ENCODE results near the gene TALDO1. TPM values are rescaled to one million over a fixed set of nuclear protein-coding genes. Genes with fewer than 3 reads are reported as not detected.

Gene TALDO1
- total and polyA plus RNA-seq, 10 of the 15 experiments (the other 5 are each of a cell fraction or from before 2014, with no cell fraction given), result 121 to 302 (median 182) TPM

GRCh38 chr11:779955-780532, 32.8 kb downstream of the TALDO1 start (continued):
- TF ChIP-seq, protein P1, sequence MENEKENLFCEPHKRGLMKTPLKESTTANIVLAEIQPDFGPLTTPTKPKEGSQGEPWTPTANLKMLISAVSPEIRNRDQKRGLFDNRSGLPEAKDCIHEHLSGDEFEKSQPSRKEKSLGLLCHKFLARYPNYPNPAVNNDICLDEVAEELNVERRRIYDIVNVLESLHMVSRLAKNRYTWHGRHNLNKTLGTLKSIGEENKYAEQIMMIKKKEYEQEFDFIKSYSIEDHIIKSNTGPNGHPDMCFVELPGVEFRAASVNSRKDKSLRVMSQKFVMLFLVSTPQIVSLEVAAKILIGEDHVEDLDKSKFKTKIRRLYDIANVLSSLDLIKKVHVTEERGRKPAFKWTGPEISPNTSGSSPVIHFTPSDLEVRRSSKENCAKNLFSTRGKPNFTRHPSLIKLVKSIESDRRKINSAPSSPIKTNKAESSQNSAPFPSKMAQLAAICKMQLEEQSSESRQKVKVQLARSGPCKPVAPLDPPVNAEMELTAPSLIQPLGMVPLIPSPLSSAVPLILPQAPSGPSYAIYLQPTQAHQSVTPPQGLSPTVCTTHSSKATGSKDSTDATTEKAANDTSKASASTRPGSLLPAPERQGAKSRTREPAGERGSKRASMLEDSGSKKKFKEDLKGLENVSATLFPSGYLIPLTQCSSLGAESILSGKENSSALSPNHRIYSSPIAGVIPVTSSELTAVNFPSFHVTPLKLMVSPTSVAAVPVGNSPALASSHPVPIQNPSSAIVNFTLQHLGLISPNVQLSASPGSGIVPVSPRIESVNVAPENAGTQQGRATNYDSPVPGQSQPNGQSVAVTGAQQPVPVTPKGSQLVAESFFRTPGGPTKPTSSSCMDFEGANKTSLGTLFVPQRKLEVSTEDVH (IDR thresholded peaks at IDR 0.05; ENCODE audit: low read depth, partially characterized antibody), result no peak
- TF ChIP-seq MEF2A (IDR thresholded peaks at IDR 0.05; ENCODE audit: insufficient read depth, low read depth, low read length) (no peak), MYB (IDR thresholded peaks at IDR 0.05; ENCODE audit: borderline replicate concordance, low read depth, low read length) (no peak), MYC (IDR thresholded peaks at IDR 0.05; ENCODE audit: insufficient read depth, insufficient read length, insufficient replicate concordance, low read length, severe bottlenecking) (no peak), RFX5 (IDR thresholded peaks at IDR 0.05; ENCODE audit: low read depth, low read length) (no peak), SUPT20H (IDR thresholded peaks at IDR 0.05; ENCODE audit: borderline replicate concordance, control insufficient read depth, low read depth, low read length) (no peak)
- TF ChIP-seq, protein P2, sequence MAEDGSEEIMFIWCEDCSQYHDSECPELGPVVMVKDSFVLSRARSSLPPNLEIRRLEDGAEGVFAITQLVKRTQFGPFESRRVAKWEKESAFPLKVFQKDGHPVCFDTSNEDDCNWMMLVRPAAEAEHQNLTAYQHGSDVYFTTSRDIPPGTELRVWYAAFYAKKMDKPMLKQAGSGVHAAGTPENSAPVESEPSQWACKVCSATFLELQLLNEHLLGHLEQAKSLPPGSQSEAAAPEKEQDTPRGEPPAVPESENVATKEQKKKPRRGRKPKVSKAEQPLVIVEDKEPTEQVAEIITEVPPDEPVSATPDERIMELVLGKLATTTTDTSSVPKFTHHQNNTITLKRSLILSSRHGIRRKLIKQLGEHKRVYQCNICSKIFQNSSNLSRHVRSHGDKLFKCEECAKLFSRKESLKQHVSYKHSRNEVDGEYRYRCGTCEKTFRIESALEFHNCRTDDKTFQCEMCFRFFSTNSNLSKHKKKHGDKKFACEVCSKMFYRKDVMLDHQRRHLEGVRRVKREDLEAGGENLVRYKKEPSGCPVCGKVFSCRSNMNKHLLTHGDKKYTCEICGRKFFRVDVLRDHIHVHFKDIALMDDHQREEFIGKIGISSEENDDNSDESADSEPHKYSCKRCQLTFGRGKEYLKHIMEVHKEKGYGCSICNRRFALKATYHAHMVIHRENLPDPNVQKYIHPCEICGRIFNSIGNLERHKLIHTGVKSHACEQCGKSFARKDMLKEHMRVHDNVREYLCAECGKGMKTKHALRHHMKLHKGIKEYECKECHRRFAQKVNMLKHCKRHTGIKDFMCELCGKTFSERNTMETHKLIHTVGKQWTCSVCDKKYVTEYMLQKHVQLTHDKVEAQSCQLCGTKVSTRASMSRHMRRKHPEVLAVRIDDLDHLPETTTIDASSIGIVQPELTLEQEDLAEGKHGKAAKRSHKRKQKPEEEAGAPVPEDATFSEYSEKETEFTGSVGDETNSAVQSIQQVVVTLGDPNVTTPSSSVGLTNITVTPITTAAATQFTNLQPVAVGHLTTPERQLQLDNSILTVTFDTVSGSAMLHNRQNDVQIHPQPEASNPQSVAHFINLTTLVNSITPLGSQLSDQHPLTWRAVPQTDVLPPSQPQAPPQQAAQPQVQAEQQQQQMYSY (CRISPR knock-in tag; IDR thresholded peaks at IDR 0.05), result no peak
- TF ChIP-seq, protein P3, sequence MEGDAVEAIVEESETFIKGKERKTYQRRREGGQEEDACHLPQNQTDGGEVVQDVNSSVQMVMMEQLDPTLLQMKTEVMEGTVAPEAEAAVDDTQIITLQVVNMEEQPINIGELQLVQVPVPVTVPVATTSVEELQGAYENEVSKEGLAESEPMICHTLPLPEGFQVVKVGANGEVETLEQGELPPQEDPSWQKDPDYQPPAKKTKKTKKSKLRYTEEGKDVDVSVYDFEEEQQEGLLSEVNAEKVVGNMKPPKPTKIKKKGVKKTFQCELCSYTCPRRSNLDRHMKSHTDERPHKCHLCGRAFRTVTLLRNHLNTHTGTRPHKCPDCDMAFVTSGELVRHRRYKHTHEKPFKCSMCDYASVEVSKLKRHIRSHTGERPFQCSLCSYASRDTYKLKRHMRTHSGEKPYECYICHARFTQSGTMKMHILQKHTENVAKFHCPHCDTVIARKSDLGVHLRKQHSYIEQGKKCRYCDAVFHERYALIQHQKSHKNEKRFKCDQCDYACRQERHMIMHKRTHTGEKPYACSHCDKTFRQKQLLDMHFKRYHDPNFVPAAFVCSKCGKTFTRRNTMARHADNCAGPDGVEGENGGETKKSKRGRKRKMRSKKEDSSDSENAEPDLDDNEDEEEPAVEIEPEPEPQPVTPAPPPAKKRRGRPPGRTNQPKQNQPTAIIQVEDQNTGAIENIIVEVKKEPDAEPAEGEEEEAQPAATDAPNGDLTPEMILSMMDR (IDR thresholded peaks at IDR 0.05 in 2 of 3, conservative IDR thresholded peaks at IDR 0.05 in 1 of 3; ENCODE audit: control insufficient read depth in 2 of 3, extremely low read depth in 1 of 3, insufficient read depth in 1 of 3, low read depth in 3 of 3, low read length in 3 of 3), result no peak

All from GM12878 (cell line).